A375 (cell line): ENCODE data around the gene SIX2. TPM values are rescaled to one million over a fixed set of nuclear protein-coding genes. Genes with fewer than 3 reads are reported as not detected.

Source experiments
- total RNA-seq: library from RNA; depleted of rRNA; stranded (reverse); fragments of >200 nt; shearing (Covaris generic); gene quantifications from 2 replicates; pipeline ENCODE4 v1.2.3, GENCODE V29; 2014; rRNA removed

Gene SIX2
- 0.38 TPM in 1 of 2 replicates, not detected in the other for total RNA-seq

GRCh38 chr2:45009303-45009927 lies at the start of gene SIX2:
Gene SIX2, minus strand, starts transcription at chr2:45009452. Its CDS starts 342 bp downstream, at chr2:45009110.

Other genes with a start within 250 kb of the SIX2 start
- gene SIX3, start 67.8 kb downstream of the SIX2 start, total RNA-seq = not detected in 2 replicates